GM13976 (cell line): Measurements from ENCODE around the gene NELL1.

Experiments
- DNase-seq: peaks from one replicate; pipeline ENCODE4 v3.0.0; 2012; ENCODE audit warnings: low spot score
- CTCF ChIP-seq: IDR thresholded peaks from 2 replicates; pipeline ENCODE4 v1.5.1; 2012; ENCODE audit warnings: borderline replicate concordance, mild to moderate bottlenecking; ENCODE audit not compliant: insufficient read depth; ENCODE audit errors: extremely low read depth, missing control alignments, control extremely low read depth
- in situ Hi-C: fragments of 300-500 bp; cut with MboI; formaldehyde crosslinking; loops from one replicate; pipeline ENCODE4 v1.12.0; 2022; ENCODE audit warnings: low sequenced_read_pairs, mixed read lengths, inconsistent platforms; ENCODE audit not compliant: unreplicated experiment

Gene NELL1

DNA sequence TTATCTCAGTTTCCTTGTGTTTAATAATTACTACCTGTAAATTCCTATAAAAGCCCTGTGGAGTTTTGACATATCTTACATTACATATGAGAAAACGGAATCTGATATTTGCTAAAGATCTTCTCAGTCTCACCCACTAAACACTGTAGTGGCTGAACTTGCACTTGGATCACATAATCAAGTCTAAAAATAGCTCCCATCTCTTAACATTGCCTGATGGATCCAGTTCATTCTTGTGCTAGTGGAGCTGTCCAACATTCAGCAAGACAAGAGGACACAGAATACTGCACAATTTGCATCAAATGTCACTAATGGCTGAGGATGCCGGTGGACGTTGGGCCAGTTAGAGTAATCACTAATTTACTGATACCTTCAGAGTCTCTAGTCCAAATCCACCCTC, 953.6 kb downstream of the NELL1 start:
- in situ Hi-C loops = no loop called here
- DNase-seq = no peak
- no peak for TF ChIP-seq CTCF
